DMS53 treated with DMSO at 0.1 percent for 48 hours (cell line): ENCODE results near the gene TBL1X.

Experiments
- DNase-seq: peaks from one replicate; lab custom pipeline; 2025; ENCODE audit not compliant: unreplicated experiment; lab: John Stamatoyannopoulos, UW

TBL1X gene

DNA sequence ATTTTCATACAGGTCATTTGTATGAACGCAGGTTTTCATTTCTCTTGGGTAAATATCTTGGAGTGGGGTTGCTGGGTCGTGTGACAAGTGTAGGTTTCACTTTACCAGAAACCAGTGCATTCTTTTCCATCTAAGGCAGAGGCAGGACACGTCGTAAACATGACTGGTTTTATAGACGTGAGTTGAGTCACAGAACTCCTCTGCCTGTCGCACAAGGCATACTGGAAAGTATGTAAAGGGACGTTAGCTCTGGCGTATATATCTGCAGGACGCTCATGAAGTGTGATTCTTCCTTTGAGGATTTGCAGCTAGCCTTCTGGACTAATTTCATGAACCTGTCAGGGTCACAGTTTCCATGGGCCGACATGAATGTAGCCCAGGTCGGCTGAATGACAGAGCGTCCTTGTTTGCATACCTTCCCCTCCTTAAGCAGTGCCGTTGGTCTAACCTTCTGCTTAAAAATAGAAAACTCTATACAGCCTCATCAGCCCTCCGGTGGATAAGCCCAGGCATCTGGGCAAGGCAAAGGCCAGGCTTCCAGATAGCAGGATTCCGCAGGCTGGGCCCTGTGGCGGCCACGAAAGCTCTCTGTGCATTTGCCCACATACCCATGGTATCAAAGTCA lies 194.8 kb downstream of the TBL1X start:
- DNase-seq, result no peak

GRCh38 chrX:9662148-9662547 lies 197.3 kb downstream of the TBL1X start:
- DNase-seq, result no peak

DNA sequence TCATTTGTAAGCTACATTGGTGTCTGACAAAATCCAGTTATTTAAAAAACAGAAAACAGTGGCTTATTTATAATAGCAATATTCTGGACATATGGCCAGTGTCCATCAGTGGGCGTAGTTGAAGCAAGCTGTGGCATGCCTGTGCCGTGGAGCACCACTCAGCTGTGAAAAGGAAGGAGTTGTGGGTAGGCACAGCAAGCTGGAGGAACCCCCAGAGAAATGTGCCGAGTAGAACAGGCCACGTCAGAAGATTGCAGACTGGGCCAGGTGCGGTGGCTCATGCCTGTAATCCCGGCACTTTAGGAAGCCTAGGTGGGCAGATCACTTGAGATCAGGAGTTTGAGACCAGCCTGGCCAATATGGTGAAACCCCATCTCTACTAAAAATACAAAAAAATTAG lies 198.4 kb downstream of the TBL1X start:
- no peak for DNase-seq

GRCh38 chrX:9664224-9664623 lies 199.4 kb downstream of the TBL1X start:
- DNase-seq, result no peak

GRCh38 chrX:9665113-9665512 lies 200.3 kb downstream of the TBL1X start:
- no peak for DNase-seq

DNA sequence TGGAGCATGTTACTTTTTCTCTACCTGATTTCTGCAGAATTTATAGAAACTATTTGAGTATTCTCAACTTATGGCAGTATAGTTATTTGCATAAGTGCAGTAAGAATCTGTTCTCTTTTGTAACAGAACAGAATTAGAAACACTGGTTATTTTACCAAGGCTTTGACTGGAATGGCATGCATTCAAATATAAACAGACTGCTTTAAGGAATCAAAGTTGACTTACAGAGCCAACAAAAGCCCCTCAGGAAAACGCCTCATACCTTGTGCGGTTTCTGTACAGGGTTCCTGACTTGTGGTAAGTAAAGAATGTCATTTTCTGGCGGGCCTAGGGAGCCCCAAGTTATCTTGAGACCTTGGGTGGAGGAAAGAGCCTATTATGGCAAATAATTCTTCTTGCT lies 203.7 kb downstream of the TBL1X start:
- DNase-seq, result no peak

DNA sequence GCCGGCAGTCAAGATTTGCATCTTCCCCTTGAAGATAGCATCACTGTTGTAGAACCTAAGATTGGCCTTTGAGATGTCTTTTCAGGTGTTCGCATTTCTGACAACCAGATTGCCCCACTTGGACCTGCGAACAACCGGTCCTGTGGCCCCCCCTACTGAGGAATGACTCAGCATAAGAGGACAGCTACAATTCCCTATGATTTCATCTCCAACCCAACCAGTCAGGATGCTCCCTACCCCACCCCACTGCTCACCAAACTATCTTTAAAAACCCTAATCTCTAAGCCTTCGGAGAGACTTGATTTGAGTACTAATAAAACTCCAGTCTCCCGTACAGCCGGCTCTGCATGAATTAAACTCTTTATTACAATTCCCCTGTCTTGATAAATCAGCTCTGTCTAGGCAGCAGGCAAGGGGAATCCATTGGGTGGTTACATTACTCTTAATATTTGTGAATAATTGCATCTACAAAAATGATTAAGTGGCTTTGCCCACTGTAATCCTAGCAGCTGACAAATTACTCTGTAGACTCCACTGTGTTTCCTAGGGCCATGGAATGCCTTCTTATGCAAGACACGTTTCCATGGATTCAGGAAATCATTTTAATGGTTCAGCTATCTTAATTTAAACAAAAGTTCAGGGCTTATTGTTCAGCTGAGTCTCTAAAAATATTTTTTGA lies 205.4 kb downstream of the TBL1X start:
- DNase-seq, result no peak

DNA sequence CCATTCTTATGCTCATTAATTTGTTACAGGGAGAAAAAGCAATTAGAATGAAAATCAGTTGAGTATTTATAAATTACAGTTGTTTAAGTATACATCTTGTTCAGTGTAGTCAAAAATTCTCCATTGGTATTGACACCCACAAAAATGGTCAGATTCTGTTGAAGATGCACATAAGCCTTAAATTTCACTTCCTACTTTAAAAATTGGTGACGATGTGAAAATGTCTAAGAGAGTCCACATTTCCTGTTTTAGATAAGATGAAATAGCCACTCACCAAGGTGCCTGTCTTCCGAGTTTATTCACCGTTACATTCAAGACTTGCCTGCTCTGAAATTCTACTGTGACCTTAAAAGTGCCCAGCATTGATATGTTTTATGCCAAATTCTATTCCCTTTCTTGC lies 207.1 kb downstream of the TBL1X start:
- DNase-seq, result no peak

DNA sequence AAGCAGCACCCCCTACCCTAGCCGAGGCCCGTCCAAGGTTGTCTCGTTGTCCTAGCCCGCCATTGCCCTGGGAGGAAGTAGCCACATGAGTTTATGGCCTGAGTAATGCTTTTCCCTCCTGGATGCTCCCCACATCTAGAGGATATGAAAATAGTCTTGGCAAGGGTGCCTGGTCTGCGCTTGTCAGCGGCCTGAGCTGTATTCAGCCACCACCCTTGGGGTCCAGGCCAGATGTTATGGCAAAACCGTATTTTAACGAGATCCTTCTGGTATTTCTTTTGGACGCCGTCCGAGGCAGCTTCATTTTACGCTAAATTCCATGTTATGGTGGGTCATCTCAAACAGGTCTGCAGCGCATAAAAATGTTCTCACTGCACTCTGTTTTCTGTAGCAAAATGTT lies 211.4 kb downstream of the TBL1X start:
- no peak for DNase-seq

DNA sequence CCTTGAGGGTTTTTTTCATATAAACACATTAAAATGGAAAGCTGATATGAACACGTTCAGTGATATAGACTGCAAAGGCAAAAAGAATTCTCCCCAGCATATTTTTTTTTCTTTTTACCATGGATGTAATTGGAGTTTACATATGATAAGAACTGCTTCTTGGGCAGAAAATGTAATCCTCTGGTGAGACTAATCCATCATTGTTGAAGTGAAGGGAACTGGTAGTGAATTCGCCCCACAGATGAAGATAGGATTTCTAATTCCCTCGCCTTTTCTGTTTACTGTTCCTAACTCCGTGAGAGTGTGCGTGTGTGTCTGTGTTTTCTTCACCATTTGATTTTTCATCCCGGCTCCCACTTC lies 211.9 kb downstream of the TBL1X start:
- DNase-seq, result no peak

DNA sequence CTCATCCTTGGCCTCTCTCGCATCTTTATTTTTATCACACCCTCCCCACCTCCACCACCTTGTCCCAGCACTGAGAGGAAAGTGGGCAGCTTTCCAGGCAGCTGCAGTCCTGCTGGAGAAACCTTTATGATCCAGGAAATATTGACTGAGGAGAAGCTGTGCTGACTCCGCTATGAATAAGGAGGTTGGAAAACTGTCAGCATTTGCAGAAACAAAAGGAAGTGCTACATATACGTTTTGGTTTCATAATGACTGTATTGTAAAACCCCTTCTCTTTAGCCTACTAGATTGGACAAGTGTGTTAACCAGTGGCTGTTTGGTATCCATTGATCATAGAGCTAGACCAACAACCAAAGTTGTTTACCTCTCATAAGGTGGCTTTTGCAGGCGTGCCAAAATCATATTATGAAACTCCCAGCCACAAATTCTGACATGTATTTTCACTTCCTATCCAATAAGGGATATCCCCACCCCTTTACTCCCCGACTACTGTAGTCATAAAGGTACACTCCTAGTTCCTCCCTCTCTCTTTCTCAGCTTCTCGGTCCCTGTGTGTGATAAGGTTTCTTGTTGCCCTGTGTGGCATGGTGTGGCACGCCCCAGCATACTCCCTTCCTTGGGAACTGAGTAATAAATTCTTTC lies 212.4 kb downstream of the TBL1X start:
- no peak for DNase-seq

DNA sequence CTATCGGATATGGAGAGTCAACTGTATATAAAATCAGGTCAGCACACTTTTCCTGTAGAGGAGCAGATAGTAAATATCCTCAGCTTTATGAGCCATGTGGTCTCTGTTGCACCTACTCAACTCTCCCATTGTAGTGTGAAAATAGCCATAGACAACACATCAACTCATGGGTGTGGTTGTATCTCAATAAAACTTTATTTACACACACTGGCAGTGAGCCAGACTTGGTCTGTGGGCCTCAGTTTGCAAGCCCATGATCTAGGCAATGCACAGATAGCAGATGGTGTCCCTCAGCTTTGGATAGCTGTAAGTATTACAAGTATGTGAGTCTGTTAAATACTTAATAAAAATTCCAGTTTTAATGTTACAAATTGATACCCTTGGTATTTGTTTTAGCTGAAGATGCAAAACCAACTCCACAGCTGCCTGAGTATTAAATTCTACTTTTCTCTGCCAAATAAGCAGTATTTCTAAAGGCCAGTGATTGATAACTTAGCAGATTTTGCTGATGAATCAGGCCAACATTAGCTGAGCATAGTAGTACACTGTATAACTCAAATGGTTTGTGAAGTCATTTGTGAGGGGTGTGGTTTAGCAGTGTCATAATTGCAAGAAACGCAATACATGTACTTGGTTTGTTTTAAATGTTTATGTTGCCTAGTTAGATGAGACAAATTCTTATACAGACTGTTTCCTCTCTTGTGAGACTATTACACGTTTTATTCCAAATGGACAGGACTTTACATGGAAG lies 213.5 kb downstream of the TBL1X start:
- no peak for DNase-seq

GRCh38 chrX:9681011-9681410 lies 216.2 kb downstream of the TBL1X start:
- no peak for DNase-seq

DNA sequence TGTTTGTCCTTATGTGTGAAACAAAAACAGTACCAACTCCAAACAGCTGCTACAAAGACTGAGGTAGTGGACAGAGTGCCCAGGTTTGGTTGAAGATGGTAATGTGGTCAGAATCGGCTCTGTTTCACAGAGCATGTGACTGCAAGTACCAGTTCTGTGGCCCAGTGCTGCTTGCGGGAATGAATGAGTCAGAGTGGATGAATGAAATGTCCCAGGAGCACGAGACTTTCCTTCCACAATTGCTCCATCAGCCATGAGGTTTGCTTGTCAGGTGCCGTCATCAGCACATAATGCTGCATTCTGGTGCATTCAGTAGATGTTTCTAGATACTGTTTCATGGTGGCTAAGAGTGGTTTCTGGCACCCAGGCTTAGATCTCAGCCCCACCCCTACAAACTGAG lies 216.6 kb downstream of the TBL1X start:
- no peak for DNase-seq

GRCh38 chrX:9682456-9682855 lies 217.6 kb downstream of the TBL1X start:
- DNase-seq, result no peak

GRCh38 chrX:9682861-9683260 lies 218.0 kb downstream of the TBL1X start:
- no peak for DNase-seq

DNA sequence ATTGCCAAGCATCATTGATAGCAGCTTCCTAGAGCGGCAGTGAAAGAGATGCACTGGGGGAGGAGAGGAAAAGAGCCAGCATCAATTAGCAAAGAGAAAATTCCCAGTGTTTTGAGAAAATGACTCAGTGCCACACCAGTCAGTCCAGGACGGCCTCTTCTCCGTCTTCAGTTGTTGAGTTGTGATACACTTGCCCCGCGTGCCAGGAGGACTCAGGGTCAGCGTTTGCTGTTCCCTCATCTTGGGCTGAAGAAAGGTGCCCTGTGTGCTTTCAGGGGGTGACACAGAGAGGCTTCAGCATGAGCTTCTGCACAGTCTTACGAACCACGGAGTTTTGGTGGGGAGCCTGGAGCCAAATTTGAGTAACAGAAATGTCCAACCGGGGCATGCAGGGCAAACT lies 218.5 kb downstream of the TBL1X start:
- no peak for DNase-seq

DNA sequence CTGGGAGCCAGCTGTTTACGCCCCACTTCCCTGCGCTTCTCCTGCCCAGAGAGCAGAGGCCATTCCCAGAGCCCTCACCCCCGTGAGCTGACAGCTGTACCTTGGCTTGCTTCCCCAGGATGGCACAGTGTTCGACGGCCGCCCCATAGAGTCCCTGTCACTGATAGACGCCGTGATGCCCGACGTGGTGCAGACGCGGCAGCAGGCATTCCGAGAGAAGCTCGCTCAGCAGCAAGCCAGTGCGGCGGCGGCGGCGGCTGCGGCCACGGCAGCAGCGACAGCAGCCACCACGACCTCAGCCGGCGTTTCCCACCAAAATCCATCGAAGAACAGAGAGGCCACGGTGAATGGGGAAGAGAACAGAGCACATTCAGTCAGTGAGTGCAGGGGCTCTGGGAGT lies 223.0 kb downstream of the TBL1X start:
- DNase-seq, result no peak

DNA sequence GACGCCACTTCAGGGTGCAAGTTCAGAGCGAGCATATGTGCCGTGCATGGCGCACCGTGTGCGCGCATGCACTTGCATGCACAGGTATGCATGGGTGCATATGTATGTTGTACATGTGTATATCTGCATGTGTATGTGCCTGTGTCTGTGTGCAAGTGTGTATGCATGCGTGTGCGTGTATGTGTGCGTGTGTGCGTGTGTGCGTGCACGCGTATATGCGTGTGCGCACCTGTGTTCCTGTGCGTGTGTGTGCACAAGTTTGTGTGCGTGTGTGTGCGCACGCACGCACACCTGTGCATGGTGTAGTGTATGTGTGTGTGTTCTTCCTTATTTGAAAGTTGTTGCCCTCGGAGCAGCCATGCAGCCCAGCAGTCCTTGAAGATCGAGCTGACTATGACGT lies 224.0 kb downstream of the TBL1X start:
- DNase-seq, result no peak

DNA sequence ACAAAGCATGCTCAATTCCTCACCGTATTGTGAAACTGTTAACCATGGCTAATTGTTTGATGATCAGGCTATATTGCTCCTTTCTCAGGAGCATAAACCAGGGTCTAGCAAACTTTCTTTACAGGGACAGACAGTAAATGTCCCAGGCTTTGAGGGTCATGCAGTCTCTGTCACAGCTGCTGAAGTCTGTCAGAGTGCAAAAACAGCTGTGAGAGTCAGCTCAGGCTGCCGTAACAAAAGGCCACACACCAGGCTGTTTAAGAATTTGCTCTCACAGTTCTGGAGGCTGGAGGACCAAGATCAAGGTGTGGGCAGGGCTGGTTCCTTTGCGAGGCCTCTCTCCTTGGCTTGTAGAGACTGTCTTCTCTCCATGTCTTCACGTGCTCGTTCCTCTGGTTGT lies 225.2 kb downstream of the TBL1X start:
- no peak for DNase-seq

- DNase-seq, result no peak
These were observed 228.6 kb downstream of the TBL1X start for GRCh38 chrX:9693307-9694001.
